Left renal cortex interstitium (tissue), 4 donors: ENCODE data around the gene DNAL4. TPM values are rescaled to one million over a fixed set of nuclear protein-coding genes. Genes with fewer than 3 reads are reported as not detected.

Experiments
- DNase-seq, 4 donors: peaks; one replicate each; pipeline ENCODE4 v3.0.0-alpha.2; 2013; ENCODE audit warnings: low read depth in 4 of 4, low spot score in 2 of 4, missing footprints in 1 of 4
- polyA plus RNA-seq, 4 donors: library from polyadenylated mRNA; unstranded; fragments of 120-200 nt; gene quantifications; one replicate each; pipeline ENCODE4 v1.2.1, GENCODE V29; 2013; ENCODE audit not compliant: insufficient read length in 4 of 4

The DNAL4 gene
- polyA plus RNA-seq, 4 donors: 34.3 to 43.5 (median 39.8) TPM

DNA sequence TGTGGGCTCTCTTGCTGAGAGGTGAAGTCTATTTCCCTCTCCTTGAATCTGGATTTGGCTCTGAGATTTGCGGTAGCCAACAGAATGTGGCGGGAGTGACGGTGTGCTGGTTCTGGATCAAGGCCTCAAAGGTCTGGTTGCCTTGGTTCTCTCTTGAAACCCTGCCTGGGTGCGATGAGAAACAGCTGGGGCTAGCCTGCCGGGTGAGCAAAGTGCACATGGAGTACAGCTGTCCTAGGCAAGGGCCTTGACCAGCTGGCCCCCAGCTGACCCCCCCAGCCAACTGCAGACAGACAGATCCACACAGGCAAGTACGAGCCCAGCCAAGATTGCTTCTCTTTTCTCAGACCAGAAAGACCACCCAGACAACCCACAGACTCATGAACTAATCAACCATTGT, 49.0 kb downstream of the DNAL4 start:
- no peak for DNase-seq

DNA sequence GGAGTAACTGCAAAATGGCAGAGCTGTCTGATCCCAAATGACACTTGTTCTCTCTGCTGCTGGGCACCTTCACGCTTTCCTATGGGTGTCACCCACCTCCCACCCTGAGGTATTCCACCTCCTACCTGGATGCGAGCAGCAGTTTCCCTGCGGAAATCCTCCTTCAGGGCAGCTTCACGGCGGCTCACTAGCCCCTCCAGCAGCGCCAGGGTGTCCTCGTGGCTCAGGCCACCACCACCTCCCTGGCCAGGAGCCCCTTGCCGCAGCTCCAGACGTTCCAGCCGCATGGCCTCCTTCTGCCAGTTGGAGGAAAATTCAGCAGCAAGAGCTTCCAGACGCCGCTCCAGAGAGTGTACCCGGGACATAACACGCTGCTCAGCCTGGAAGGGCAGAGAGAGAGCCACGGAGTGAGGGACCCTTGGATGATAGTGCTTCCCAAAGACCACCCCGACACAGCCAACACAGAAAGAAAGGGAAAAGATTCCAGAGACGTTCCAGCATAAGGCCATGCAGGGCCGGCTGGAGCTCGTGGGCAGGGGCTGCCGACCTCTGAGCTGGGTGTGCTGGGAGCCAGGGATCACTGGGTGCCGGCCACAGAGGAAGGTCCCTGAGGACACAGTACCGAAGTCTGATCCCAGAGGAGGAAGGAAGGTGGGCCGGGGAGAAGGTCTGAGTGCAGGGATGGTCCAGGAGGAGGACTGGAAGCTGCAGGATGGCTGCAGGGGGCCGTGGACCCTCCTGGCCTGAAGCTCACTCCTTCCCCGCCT, 51.6 kb downstream of the DNAL4 start:
- no peak for DNase-seq

DNA sequence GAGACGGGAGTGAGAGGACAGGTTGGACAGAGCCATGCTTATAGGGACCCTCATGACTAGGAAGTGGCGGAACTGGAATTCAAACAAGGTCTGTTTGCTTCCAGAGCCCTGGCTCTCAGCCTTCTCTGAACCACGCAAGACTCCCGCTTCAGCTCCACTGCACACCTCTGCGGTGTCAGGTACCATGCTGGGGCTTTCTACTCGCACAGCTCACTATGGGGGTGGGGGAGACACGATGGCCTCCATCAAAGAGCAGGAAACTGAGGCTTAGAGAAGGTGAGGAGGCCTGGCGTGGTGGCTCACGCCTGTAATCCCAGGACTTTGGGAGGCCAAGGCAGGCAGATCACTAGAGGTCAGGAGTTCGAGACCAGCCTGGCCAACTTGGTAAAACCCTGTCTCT, 52.4 kb downstream of the DNAL4 start:
- no peak for DNase-seq

DNA sequence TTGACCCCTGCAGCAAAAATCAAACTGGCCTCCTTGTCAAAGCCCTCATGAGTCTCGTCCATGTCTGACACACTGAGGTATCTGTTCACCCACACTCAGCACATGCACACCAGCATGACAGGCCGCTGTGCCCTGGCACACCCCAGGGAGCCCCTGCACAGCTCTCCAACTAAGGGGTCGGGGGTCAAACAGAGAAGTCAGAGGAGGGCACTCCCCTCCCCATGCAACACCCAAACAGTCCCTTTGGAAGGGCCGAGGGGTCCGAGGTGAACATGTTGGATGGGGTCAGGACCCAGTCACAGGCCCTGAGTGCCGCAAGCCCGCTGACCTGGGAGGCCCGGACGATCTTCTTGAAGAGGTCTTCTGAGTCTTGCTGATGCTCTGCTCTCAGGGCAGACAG, 52.8 kb downstream of the DNAL4 start:
- DNase-seq: no peak

DNA sequence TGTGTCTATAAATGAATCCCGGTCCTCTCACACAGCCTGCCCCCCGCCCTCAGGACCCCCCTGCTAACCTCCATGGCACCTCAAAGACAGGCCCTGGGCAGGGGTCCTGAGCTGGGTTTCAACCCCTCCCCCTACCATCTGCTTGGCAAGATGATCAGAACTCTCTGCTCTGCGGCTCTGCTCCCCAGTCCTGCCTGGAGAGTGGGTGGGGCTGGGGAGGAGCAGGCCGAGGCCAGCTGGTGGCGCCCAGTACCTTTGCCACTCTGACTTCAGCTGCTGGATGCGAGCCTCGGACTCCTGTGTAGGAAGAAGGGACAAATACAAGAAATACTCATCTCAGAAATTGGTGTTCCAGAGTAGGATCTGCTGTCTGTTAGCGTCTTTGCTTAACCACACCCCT, 53.2 kb downstream of the DNAL4 start:
- DNase-seq: no peak

DNA sequence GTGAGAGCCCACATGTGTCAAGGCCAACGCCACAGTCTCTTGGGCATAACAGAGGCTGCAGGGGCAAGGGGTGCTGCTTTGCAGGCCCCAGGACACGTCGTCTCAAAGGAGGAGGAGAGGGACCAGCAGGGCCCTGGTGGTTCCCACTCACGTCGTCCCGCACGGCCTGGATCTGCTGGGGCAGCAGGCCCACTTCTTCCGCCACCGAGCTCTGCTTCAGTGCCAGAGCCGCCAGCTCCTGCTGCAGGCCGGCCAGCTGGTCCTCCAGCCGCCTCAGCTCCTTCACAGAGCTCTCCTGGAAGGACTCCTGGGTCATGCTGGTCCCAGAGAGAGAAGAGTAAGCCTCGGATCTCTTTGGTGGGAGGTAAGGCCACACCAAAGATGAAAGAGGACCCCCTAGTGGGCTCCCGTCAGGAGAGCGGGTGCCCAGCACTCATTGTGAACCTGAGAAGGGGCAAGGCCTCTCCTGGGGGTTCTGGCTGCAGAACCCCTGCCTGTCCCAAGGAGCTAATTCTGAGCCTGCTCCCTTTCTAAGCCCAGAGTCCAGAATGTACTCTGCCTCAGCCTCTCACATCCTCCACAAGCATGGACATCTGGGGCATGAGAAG, 53.7 kb downstream of the DNAL4 start:
- DNase-seq: no peak

DNA sequence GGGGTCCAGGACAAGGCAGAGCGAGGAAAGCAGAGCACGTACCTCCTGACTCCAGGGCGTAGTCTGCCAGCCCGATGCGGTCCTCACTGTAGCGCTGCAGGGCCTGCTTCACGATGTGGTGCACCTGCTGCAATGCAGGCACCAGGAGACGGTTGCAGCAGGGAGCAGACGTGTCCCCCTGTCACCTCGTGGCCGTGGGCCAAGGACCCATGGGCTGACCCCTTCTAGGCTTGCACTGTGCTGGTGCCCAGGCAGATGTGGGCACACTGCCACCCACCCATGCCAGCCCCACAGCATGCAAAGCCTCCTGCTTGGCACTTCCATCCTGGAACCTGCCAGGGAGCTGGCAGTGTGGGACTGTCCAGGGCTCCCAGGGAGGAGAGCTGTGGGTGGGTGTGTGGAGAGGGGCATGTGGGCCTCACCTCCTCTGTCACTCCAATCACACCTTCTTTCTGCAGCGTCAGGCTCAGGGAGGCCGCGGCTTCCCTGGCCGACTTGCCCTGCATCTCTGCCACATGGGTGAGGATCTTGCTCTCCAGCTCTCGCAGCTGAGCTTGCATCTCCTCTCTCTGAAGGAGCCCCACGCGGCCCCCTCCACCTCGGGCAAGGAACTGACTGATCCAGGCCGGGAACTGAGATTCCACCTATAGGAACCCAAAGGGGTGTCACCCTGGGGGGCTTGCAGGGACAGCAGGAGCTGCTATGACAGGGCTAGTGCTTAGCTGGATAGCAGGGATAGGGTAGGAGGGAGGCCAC, 54.5 kb downstream of the DNAL4 start:
- no peak for DNase-seq

DNA sequence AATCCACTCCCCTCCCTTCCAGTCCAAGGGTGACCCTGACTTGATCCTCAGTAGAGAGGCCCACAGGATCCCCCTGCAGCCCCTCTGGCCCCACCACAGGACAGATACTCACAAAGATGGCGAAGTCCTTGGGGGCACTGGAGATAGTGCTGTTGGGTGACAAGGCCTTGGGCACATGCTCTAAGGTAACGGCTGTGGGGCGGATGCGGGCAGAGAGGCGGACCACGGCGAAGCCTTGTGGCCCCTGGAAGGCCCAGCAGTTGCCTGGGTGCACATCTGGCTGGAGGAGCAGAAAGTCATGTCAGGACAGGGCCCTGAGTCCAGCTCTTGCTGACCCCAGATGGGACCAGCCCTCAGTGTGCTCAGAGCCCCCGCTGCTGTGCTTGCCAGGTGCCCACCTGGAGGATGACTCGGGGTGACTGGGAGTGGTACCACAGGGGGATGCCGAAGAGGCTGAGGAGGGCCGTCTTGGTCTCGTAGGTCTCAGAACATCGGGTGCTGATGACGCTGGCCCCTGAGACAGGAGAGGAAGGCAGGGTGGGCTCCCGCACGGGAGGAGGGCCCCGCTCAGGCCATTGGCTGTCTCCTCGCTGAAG, 55.4 kb downstream of the DNAL4 start:
- DNase-seq: no peak

DNA sequence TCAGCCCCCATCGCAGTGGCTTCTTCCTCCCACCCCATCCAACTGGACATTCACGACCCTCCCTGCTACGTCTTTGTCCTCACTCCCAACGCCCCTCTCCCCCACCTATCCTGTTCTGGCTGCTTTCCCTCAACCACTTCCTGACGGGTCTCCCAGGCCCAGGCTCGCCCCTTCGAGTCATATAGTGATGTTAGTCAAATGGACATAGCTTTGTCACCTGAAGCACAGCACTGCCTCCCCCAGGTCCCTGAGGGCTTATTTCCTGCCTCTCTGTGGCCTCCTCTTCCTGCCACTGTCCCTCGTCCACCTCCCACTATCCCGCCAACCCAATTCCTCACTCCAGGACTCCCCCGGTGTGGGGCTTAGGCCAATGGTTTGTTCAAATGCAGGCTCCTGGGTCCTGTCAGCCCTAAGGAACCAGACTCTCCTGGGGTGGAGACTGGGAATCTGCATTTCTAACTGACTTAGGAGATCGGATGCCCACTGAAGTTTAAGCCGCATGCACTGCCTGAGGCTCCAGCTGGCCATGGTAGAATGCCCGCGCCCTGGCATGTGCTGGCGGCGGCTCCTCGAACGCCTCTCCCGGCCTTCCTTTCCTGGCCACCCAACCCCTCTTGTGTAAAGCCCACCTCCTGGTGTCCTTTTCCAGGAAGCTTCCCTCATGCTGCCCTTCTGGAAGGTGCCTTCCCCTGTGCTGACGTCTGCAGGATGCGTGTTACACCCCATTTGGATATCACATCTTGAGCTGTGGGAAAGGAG, 56.5 kb downstream of the DNAL4 start:
- no peak for DNase-seq

DNA sequence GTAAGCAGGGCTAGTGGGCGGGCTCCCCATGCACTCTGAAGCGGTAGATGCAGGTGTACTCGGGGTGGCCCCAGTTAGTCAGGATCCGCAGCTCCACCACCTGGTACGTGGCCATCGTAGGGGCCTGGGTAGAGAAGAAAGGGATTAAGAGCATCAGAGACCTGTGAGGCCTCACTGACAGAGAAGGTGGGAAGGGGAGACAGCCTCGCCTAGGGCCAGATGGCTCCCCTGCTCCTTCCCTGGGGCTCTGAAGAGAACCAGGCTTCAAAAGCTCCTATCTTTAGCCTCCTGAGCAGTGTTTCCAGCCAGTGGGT, 57.7 kb downstream of the DNAL4 start:
- DNase-seq: no peak

DNA sequence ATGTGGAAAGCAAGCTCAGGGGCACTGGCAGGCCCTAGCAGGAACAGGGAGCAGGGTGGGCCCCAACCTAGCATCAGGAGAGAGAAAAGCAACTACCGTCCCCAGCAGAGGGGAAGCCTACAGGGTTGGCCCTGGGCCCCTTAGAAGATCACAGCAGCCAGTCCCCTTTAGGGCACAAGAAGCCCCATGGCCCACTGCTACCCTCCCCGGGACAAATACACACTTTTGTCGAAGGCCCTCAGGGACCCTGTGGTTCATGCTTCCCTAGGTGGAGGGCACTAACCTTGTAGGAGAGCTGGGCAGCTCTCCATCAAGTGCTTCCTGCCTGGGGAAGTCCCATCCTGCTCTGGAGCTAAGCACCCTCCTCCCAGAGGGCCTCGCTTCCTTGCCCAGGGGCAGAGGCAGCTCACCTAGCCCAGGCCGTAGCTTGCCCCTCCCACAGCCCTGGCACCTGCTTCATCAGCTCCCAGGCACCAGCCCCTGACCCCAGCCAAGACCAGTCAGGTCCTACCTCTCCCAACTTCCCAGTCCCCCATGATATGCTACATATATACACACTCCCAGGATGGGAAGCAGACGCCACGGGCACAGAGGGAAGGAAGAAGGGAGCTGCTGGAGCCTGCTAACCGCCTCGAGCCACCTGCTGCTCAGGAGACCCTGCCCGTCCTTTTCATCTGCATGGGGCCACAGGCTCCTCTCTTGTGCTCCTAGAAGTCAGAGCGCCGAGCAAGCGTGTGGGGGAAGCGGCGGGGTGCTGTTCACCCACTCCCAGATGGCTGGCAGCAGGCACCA, 58.3 kb downstream of the DNAL4 start:
- DNase-seq: no peak

DNA sequence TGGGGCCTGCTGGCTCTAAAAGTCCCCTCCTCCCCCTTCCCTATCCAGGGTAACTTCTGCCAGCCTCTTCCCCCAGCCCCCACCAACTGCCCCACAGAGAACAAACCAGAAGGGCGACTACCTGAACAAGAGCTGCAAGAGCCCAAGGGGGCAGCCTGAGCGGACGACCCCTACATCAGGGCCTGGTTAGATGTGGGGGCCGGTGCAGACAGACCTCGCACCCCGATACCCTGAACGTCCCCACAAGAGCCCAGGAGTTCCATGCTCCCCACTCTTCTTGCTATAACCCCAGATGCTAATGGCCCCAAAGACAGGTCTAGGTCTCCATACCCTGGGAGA, 58.8 kb downstream of the DNAL4 start:
- no peak for DNase-seq

DNA sequence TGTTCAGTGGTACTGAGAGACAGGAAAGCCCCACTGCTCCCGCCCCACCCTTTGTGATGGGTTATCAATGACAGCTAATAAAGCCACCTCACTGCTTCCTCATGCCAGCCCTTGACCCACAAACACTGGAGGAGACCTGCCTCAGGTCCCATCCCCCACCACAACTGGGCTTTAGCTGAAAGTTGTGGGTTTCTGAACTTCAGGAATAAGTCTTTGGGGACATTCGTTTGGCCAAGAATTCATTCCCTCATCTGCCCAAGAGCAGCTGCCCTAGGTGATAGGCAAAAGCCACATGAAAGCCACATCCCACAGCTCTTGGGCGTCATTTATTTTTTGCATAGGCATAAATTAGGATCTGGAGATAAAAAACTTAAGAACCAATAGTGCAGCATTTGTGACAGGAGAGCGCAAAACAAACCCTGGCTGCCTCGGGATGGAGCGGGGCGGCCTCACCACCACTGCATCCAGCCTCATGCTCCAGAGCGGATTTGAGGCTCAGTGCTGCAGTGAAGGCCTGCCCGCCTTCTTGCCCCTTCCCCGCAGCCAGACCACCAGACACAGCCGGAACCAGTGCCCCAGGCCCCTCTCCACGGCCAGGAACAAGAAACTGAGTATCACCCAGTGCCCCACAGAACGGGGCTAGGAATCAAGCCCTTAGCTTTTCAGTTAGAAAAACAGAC, 59.4 kb downstream of the DNAL4 start:
- no peak for DNase-seq

DNA sequence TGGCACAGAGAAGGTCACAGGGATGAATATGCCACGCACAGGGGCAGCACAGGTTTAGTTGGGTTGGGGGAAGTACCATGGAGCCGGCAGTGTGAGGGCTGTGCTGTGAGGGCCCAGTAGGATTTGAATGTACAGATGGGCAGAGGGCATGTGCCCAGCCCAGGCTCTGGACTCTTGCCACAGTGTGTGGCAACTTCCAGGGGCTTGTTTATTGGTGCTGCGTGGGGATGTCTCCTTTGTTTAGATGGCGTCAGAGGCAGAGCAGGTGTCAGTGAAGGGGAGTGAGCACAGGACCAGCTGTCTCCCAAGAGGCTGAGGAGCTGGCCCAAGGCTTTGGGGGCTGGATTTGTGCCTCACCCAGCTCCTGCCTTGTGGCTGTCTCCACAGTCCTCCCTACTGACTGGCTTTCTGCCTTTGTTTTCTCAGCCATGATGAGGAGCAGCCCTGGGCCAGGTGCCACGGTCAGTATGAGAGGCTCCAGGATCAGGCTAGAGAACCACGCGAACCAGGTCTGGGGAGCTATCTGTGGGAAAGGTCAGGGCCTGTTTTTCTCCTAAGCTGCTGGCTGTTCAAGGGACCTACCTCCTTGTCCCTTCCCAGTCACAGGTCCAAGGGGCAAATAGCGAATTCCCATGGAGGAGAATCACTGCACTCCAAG, 60.1 kb downstream of the DNAL4 start:
- DNase-seq: no peak

DNA sequence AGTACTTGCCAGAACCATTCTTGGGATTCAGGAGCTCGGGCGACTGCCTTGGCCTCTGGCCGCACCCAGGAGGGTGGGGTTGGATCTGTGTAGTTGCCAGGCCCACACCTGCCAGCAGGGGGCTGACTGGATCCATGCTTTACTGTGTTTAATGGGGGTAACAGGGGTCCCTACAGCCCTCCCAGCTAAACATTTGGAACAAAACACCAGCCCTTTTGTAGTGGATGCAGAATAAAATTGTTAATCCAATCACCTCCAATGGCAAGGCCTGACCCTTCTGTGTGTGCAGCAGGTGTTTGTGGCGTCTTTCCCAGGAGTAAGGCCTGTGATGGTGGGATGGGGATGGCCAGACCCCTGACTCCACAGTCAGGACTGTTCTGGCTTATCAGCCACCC, 60.6 kb downstream of the DNAL4 start:
- DNase-seq: no peak

DNA sequence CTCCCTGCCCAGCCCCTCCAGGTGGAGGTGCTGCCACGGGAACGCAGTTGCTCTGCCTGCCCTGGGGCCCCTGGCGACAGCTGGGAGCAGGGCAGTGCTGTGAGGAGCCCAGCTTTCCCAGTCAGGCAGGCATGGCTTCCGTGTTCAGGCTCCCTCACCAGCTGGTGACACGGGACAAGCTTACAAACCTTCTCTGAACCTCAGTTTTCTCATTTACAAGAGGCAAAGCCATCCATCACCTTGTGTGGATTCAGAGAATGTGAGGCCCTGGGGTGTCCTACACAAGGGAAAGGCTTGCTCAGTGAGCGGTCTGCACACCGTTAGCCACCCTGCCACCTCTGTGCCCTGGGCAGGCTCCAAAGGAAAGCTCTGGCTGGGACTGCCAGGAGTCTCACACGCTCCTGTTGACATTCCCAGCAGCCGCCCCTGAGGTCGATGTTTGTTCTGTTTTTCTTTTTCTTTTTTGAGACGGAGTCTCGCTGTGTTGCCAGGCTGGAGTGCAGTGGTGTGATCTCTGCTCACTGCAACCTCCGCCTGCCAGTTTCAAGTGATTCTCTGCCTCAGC, 61.6 kb downstream of the DNAL4 start:
- DNase-seq: no peak

DNA sequence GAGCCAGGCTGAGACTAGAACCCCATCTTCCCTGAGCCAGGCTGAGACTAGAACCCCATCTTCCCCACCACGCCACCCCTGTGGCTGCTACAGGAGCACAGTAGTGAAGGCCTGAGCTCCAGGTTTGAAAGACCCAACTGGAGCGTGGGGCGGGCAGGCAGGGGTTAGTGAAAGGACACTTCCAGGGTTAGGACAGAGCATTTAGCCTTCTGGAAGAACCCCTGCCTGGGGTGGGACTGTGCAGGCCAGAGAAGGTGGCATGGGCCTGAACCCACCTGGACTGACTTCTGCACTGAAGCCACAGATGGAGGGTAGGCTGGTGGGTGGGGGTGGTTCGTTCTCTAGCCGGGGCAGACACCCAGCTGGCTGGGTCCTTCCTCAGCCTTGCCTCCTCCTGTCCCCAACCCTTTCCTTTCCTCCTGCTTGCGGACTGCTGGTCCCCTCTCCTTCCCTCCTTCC, 62.2 kb downstream of the DNAL4 start:
- no peak for DNase-seq

DNA sequence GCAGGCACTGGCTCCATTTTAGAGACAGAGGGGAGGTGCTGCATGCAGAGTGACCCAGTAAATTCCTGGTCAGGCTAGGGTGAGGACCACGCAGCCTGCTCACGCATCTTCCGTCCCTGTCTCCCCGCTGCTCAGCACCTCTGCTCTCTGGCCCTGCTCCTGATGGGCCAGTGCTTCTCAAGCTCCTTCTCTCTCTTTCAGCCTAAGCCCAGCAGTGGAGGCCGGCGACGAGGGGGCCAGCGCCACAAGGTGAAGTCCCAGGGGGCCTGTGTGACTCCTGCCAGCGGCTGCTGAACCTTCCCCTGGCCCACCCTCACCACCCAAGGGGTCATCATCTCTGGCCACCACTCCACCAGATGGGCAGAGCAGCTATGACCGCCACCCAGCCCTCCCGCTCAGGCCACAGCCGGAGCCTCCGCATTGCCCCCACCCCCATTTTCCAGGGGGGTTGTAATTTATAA, 63.5 kb downstream of the DNAL4 start:
- DNase-seq: no peak

DNA sequence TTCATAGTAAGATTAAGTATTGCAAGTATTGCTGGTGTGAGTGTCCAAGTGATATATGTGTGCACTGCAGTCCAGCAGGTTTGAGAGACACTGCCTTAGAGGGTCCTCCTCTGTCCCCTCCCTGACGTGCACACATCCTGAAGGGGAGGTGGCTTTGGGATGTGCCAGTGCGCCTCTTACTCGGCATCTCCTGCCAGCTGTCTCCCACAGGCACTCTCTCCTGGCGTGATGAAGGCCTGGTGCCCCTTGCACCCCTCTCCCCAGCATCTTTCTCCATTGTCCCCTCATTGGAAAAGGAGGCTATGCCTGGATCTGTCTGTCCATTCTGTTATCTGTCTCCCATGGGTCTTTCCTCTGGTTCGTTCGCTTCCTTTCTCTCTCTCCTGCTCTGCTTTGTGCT, 64.0 kb downstream of the DNAL4 start:
- no peak for DNase-seq
